ENCODE results near the gene FBXL3.
A peak's percentile ranks its signal among the peaks of the same experiment; 100 is the strongest.

FBXL3 gene

GRCh38 chr13:76992548-76993001 is 34.4 kb downstream of the FBXL3 start:
- TF ChIP-seq CTCF (IDR thresholded peaks at IDR 0.05): no peak

- no peak for TF ChIP-seq CTCF (IDR thresholded peaks at IDR 0.05)
Observed at GRCh38 chr13:76991796-76992547, 35.0 kb downstream of the FBXL3 start, which contains the start of gene CLN5. CLN5 (plus strand) TSS chr13:76992081; CDS start chr13:76992099, 18 bp downstream.

GRCh38 chr13:76991432-76991795 is 35.5 kb downstream of the FBXL3 start:
- no peak for TF ChIP-seq CTCF (IDR thresholded peaks at IDR 0.05)

- TF ChIP-seq CTCF (IDR thresholded peaks at IDR 0.05): no peak
Observed at GRCh38 chr13:76983676-76984075, 43.3 kb downstream of the FBXL3 start.

GRCh38 chr13:76982061-76982460 is 44.9 kb downstream of the FBXL3 start:
- no peak for TF ChIP-seq CTCF (IDR thresholded peaks at IDR 0.05)

GRCh38 chr13:76980075-76980718 is 46.8 kb downstream of the FBXL3 start:
- TF ChIP-seq CTCF (IDR thresholded peaks at IDR 0.05): peak; percentile 91

- no peak for TF ChIP-seq CTCF (IDR thresholded peaks at IDR 0.05)
Observed at GRCh38 chr13:76976929-76977328, 50.0 kb downstream of the FBXL3 start.
